ENCODE results near the gene MICU1. TPM values are rescaled to one million over a fixed set of nuclear protein-coding genes. Genes with fewer than 3 reads are reported as not detected.

Gene MICU1
- total RNA-seq, 1 donor from 2014 or later: 48.0 TPM

- Mint-ChIP-seq H3K27me3 (ENCODE audit: low read depth) (no peaks in the 10 kb centered on the region), H3K4me1 (ENCODE audit: low read depth) (peaks cover 35% of the 10 kb centered on the region), H3K36me3 (ENCODE audit: low read depth) (peaks cover 5% of the 10 kb centered on the region), H3K9me3 (ENCODE audit: low read depth) (no peaks in the 10 kb centered on the region), H3K27ac (ENCODE audit: unreplicated experiment) (no peak overlapping the region), H3K4me3 (ENCODE audit: unreplicated experiment) (no peak overlapping the region)
- no peak for TF ChIP-seq CTCF (IDR thresholded peaks at IDR 0.05)
- DNase-seq (ENCODE audit: low spot score): no peak
Observed at GRCh38 chr10:72356115-72356514, 269.8 kb downstream of the MICU1 start.

DNA sequence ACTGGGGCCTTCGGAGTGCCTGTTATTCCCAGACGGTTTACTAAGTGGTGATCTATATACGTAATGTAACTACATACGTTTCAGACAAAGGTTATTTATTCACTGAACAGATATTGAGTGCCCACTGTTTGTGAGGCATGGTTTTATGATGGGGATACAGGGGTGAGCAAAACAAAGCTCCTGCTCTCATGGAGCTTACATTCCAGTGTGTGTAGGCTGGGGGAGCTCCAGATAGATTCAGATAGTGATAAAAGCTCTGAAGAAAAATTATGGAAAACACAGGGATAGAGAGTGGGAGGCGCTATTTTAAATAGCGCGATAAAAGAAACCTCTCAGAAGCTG, 270.7 kb downstream of the MICU1 start:
- Mint-ChIP-seq H3K9me3 (ENCODE audit: low read depth) (no peaks in the 10 kb centered on the region), H3K4me3 (ENCODE audit: unreplicated experiment) (peak overlapping the region; percentile 97), H3K27ac (ENCODE audit: unreplicated experiment) (peak overlapping the region; percentile 99), H3K27me3 (ENCODE audit: low read depth) (no peaks in the 10 kb centered on the region), H3K4me1 (ENCODE audit: low read depth) (peaks cover 35% of the 10 kb centered on the region), H3K36me3 (ENCODE audit: low read depth) (peaks cover 5% of the 10 kb centered on the region)
- DNase-seq (ENCODE audit: low spot score): no peak
- TF ChIP-seq CTCF (IDR thresholded peaks at IDR 0.05): no peak

DNA sequence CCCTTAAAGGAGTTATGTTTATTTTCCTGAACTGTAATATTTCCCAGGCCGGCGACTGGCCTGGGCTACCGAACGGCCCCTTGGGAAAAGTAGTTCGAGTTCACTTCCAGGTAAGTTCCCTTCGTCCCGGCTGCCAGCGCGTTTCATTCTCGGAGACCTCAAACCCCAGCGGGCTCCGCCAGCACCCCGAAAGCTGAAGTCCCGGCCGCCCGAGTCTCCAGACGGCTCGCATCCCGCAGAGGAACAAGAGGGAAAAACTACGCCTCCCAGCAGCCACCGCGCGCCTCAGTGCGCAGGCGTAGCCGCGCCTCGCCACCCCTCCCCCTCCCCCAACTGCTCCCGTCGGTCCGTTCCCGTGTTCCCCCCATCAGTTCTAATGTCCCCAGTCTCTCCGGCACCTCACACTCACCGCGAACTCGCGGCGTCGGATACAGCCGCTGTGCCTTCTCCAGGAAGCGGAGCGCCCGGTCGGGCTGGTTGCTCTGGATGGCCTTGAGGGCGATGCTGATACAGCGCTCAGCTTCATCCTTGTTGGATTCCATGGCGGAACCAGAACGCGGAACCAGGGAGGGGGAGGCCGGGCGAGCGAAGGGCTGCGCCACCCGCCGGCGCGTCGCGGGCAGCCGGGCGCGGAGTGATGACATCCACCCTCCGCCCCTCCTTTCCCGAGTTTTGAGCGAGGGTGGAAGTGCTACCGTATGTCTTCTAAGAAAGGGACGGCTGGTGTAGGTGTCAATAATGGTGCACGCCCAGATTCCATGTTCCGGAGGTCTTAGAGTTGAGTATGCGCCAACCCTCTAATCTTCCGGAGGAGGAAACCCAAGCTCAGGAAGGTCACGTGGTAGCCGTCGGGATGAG, 271.3 kb downstream of the MICU1 start, which contains the start of gene DNAJB12:
DNAJB12 (minus strand) TSS at position 564 of the 858 bp plus-strand sequence; CDS start at position 542, 22 bp downstream.
- H3K4me3 Mint-ChIP-seq (ENCODE audit: unreplicated experiment): peak within 1 kb of the TSS; percentile 97
- peaks cover 35% of the 10 kb centered on the region for H3K4me1 Mint-ChIP-seq (ENCODE audit: low read depth)
- H3K36me3 Mint-ChIP-seq (ENCODE audit: low read depth): peaks cover 5% of the 10 kb centered on the region
- H3K9me3 Mint-ChIP-seq (ENCODE audit: low read depth): no peaks in the 10 kb centered on the region
- peak; percentile 94 for DNase-seq (ENCODE audit: low spot score)
- H3K27ac Mint-ChIP-seq (ENCODE audit: unreplicated experiment): peak within 1 kb of the TSS; percentile 99
- peak; percentile 16 for TF ChIP-seq CTCF (IDR thresholded peaks at IDR 0.05)
- no peaks in the 10 kb centered on the region for H3K27me3 Mint-ChIP-seq (ENCODE audit: low read depth)

- Mint-ChIP-seq H3K4me3 (ENCODE audit: unreplicated experiment) (peak overlapping the region; percentile 97), H3K9me3 (ENCODE audit: low read depth) (no peaks in the 10 kb centered on the region), H3K27me3 (ENCODE audit: low read depth) (no peaks in the 10 kb centered on the region), H3K4me1 (ENCODE audit: low read depth) (peaks cover 35% of the 10 kb centered on the region), H3K36me3 (ENCODE audit: low read depth) (peaks cover 5% of the 10 kb centered on the region), H3K27ac (ENCODE audit: unreplicated experiment) (peak overlapping the region; percentile 99)
- DNase-seq (ENCODE audit: low spot score): peak; percentile 84
- TF ChIP-seq CTCF (IDR thresholded peaks at IDR 0.05): no peak
Observed at GRCh38 chr10:72353965-72354355, 271.9 kb downstream of the MICU1 start.

GRCh38 chr10:72353028-72353964, 272.6 kb downstream of the MICU1 start:
- Mint-ChIP-seq H3K27me3 (ENCODE audit: low read depth) (no peaks in the 10 kb centered on the region), H3K4me3 (ENCODE audit: unreplicated experiment) (peak overlapping the region; percentile 97), H3K4me1 (ENCODE audit: low read depth) (peaks cover 35% of the 10 kb centered on the region), H3K36me3 (ENCODE audit: low read depth) (peaks cover 5% of the 10 kb centered on the region), H3K27ac (ENCODE audit: unreplicated experiment) (peak overlapping the region; percentile 99), H3K9me3 (ENCODE audit: low read depth) (no peaks in the 10 kb centered on the region)
- DNase-seq (ENCODE audit: low spot score): no peak
- TF ChIP-seq CTCF (IDR thresholded peaks at IDR 0.05): no peak
